Neuron (in vitro differentiated cells): ENCODE measurements around the gene EME2.

Source experiments
- H2AFZ ChIP-seq: one replicate; pipeline ENCODE4 v1.6.1; 2013; ENCODE audit warnings: low read depth, mild to moderate bottlenecking, inconsistent platforms, low read length, moderate library complexity
- H3K27me3 ChIP-seq: one replicate; pipeline ENCODE4 v1.6.1; 2013; ENCODE audit warnings: low read length; ENCODE audit not compliant: insufficient read depth
- H3K36me3 ChIP-seq: one replicate; pipeline ENCODE4 v1.6.1; 2013; ENCODE audit warnings: low read length; ENCODE audit not compliant: insufficient read depth
- H3K4me1 ChIP-seq: one replicate; pipeline ENCODE4 v1.6.1; 2013; ENCODE audit warnings: low read length; ENCODE audit not compliant: insufficient read depth
- H3K4me3 ChIP-seq: 2 replicates; pipeline ENCODE4 v1.5.1; 2013; ENCODE audit warnings: mild to moderate bottlenecking, low read length, moderate library complexity
- H3K9me3 ChIP-seq: one replicate; pipeline ENCODE4 v1.6.1; 2013; ENCODE audit warnings: low read length

The EME2 gene

DNA sequence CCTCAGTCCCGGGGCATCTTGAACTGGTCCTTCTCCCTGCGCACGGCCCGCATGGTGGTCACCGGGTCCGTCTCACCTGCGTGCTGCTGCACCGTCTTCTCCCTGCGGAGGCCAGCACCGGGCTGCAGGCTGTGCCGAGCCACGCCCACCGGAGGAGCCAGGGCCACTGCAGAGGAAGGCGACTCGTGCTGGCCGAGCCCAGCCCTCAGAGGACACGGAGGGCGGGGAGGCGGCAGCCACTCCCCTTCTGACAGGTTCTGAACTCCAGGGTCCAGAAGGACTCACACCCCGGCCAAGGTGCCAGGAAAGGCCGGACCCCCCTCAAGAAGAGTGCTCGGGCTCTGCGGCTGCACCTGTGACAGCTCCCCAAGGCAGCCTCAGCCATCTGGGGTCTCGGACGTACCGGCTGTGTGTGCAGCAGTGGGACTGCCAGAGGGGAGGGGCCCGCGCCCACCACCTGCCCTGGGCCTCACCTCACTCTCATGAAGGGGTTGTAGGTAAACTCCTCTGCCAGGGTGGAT, 36.7 kb downstream of the EME2 start:
- peaks cover 22% of the 10 kb centered on the region for H3K36me3 ChIP-seq
- no peaks in the 10 kb centered on the region for H3K27me3 ChIP-seq
- no peaks in the 10 kb centered on the region for H3K4me1 ChIP-seq
- peaks cover 2% of the 10 kb centered on the region for H3K9me3 ChIP-seq
- H3K4me3 ChIP-seq: no peak overlapping the region
- no peak overlapping the region for H2AFZ ChIP-seq

DNA sequence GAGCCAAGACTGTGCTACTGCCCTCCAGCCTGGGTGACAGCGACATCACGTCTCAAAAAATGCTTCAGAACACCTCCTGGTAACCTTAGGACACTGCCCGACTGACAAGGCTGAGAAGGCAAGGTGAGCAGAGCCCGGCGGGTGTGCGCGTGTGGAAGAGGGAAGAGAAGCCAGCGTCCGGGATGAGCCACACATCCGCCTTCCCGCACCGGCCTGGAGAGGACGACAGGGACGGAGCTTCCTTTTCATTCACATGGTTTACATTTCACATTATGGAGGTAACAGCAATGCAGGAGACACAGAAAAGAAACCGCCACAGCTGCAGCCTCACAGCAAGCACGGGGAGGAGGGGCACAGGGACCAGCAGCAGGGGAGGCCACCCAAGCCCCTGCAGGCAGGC, 37.5 kb downstream of the EME2 start:
- Histone ChIP-seq H3K36me3 (peaks cover 22% of the 10 kb centered on the region), H3K4me3 (no peak overlapping the region), H3K9me3 (peaks cover 2% of the 10 kb centered on the region), H2AFZ (no peak overlapping the region), H3K4me1 (no peaks in the 10 kb centered on the region), H3K27me3 (no peaks in the 10 kb centered on the region)

DNA sequence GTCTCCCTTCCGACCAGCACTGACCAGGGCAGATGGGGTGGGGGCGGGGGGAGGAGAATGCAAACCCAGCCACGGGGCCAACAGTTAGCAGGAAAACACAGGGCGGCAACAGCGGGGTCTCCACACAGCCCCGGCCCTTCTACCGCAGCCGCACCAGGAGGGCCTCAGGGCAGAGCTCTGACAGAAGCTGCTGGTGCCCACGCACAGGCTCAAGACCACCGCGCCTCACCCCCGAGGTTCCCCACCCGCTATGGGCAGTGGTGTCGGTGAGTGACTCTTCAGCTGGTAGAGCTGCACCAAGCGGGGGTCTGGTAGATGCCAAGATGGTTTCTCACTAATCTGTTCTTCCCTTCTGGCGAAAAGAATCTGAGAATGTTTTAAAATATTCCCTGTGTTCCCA, 37.9 kb downstream of the EME2 start:
- no peaks in the 10 kb centered on the region for H3K27me3 ChIP-seq
- no peaks in the 10 kb centered on the region for H3K4me1 ChIP-seq
- H2AFZ ChIP-seq: no peak overlapping the region
- peaks cover 26% of the 10 kb centered on the region for H3K36me3 ChIP-seq
- H3K4me3 ChIP-seq: no peak overlapping the region
- H3K9me3 ChIP-seq: peaks cover 2% of the 10 kb centered on the region

DNA sequence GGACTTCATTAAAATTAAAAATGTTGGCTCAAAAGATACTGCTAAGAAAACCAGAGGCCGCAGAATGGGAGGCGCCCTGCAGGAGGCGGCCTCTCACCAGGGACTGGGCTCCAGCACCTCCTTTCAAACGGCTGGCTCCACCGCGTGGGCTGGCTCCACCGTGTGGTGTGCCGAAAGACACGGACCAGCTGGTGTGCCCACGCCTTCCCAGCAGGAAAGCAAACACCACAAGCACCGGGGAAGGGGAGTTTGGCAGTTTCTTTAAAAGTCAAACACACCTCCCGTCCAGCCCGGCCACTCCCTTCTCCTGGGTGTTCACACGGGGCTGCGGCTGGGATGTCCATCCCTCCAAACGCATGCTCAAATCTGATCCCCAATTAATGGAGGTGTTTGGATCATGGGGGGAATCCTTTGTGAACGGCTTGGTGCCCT, 40.1 kb downstream of the EME2 start:
- peaks cover 29% of the 10 kb centered on the region for H3K36me3 ChIP-seq
- no peaks in the 10 kb centered on the region for H3K9me3 ChIP-seq
- H3K4me3 ChIP-seq: no peak overlapping the region
- no peaks in the 10 kb centered on the region for H3K4me1 ChIP-seq
- H2AFZ ChIP-seq: no peak overlapping the region
- no peaks in the 10 kb centered on the region for H3K27me3 ChIP-seq

DNA sequence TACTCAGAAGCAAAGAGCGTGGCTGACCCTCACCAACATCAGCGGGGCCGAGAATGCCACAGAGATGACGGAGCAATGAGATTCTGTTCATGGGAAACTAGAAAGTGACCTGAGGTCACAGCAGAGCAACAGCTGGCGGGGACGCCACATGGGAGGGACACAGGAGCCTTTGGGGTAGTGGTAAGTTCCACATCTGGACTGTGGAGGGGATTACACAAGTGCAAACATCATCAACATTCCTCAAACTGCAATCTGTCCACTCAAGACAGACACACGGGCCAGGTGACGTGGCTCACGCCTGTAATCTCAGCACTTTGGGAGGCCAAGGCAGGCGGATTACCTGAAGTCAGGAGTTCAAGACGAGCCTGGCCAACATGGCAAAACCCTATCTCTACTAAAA, 42.9 kb downstream of the EME2 start:
- H3K4me1 ChIP-seq: no peaks in the 10 kb centered on the region
- H2AFZ ChIP-seq: no peak overlapping the region
- H3K27me3 ChIP-seq: no peaks in the 10 kb centered on the region
- H3K4me3 ChIP-seq: no peak overlapping the region
- peaks cover 26% of the 10 kb centered on the region for H3K36me3 ChIP-seq
- no peaks in the 10 kb centered on the region for H3K9me3 ChIP-seq

DNA sequence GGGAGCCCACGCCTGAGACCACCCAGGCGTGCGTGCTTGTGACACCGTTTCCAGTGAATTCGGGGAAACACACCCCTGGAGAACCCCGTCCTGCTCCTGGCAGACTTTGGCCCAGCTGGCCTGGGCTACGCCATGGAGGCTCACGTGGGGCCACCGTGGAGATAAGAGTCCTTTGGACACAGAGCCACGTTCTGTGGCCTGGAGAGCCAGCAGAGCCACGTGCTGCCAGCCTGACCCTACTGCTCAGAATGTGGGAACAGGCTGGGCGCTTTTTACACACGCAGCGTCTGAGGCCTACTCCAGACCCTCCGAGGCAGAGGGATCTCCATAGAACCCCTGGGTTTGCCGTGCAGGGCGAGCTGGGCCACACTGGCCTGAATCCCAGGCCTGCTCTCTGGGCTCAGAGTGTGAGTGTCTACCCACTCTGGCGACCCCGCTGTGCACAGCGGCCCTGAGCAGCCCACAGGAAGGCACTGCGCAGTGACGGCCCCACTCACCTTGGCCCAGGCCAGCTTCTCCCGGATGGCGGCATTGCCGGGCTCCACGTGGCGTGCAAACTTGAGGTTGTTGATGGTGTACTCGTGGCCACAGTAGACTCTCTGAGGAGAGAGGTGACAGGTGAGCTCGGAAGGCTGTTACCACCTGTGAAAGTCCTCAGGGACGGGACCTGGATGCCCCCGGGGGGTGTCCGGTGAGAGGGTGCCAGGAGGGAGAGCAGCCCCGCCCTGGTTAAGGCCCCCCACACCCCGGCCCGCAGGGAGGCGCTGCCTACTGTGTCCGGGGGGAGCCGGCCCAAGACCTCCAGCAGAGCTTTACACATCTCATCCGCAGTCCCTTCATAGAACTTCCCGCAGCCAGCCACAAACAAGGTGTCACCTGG, 44.0 kb downstream of the EME2 start:
- Histone ChIP-seq H3K4me1 (no peaks in the 10 kb centered on the region), H2AFZ (no peak overlapping the region), H3K9me3 (no peaks in the 10 kb centered on the region), H3K27me3 (no peaks in the 10 kb centered on the region), H3K4me3 (no peak overlapping the region), H3K36me3 (peaks cover 24% of the 10 kb centered on the region)

DNA sequence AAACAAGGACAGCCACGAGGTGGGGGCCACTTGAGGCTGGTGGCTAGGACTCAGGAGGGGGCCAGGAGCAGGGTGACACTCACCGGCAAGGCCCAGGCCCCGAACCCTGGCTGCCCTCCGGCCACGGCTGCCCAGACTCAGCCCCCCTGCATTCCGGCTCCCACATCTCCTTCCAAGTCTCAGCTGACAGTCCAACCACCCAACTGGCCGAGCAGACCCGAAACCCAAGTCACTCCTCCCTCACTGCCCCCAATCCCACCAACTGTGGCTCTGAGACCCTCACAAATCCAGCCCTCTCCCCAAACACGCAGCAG, 44.6 kb downstream of the EME2 start:
- Histone ChIP-seq H3K9me3 (no peaks in the 10 kb centered on the region), H2AFZ (no peak overlapping the region), H3K4me3 (no peak overlapping the region), H3K27me3 (no peaks in the 10 kb centered on the region), H3K4me1 (no peaks in the 10 kb centered on the region), H3K36me3 (peaks cover 24% of the 10 kb centered on the region)

DNA sequence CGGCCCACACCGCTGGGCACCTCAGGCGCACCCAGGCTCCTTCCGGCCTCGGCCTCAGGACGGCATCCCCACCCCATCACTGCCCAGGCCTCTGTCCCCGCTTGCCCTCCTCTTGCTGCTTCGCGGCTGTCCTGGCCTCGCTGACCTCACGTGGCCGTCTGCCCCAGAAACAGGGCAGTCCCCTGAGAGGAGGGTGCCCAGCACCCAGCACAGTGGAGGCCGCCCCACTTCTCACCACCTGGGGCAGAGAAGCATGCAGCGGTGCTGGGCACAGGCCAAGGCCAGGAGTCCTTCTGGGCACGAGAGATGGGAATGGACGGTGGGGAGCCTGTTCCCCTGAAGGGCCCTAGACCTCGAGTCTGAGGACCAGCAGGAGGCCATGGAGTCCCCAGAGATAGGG, 45.1 kb downstream of the EME2 start:
- Histone ChIP-seq H3K36me3 (peaks cover 28% of the 10 kb centered on the region), H3K27me3 (no peaks in the 10 kb centered on the region), H3K9me3 (no peaks in the 10 kb centered on the region), H3K4me3 (no peak overlapping the region), H3K4me1 (no peaks in the 10 kb centered on the region), H2AFZ (no peak overlapping the region)

DNA sequence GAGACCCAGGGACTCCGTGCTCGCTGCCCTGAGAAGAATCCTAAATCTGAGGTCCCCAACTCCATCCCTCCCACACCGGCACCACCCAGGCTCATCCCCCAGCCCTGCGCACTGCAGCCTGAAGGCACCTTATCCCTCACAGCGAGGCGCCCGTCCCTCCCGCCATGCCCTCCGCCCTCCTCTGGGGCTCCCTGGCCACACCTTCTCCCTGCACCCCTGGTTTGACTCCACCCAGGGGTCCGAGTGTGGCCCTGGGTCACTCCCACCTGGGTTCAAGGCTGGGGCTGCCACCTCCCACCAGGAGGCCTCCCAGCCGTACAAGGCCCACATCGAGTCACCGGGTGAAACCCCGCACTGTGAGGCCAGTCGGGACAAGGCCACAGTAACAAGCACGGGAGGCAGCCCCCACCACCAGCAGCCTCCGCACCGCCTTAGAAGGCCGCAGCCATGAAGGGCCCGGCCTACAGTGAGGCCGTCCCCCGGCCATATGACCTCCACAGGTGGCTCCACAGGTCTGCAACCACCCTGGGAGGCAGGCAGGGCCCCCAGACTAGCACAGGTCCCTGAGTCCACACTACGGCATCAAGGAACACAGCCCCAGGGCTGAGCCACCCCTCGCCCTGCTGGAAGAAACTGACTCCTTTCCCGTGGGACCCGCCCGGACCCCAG, 45.7 kb downstream of the EME2 start:
- H3K4me3 ChIP-seq: no peak overlapping the region
- no peaks in the 10 kb centered on the region for H3K4me1 ChIP-seq
- no peak overlapping the region for H2AFZ ChIP-seq
- H3K9me3 ChIP-seq: no peaks in the 10 kb centered on the region
- H3K36me3 ChIP-seq: peaks cover 28% of the 10 kb centered on the region
- H3K27me3 ChIP-seq: no peaks in the 10 kb centered on the region

DNA sequence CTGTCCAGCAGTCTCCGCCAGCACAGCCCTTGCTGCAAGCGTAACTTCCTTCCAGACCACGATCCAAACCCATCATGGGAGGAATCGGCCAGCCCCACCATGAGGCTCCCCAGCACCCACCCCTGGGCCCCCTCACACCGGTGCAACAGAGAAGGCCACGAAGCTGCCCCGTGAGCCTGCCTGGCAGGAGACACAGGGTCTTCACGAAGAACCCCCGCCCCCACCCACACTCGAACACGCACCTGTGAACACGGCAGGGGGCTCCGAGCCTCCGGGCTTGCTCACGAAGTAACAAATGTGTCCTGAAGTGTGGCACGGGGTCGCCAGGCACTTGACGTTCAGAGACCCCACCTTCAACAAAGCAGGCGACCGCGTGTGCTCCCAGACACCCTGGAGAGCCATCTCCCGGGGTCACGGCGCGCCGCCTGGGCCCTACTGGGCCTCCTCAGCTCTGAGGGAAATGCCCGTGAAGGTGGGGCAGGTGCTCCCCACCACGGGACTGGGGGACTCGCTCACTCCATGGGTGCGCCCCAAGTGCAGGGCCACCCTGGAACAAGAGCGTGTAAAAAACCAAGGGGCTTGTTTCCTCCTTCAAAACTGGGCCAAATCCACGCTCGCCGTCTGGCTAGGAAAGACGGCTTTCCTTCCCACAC, 46.4 kb downstream of the EME2 start:
- Histone ChIP-seq H3K9me3 (no peaks in the 10 kb centered on the region), H3K4me1 (no peaks in the 10 kb centered on the region), H2AFZ (no peak overlapping the region), H3K27me3 (no peaks in the 10 kb centered on the region), H3K36me3 (peaks cover 25% of the 10 kb centered on the region), H3K4me3 (no peak overlapping the region)

DNA sequence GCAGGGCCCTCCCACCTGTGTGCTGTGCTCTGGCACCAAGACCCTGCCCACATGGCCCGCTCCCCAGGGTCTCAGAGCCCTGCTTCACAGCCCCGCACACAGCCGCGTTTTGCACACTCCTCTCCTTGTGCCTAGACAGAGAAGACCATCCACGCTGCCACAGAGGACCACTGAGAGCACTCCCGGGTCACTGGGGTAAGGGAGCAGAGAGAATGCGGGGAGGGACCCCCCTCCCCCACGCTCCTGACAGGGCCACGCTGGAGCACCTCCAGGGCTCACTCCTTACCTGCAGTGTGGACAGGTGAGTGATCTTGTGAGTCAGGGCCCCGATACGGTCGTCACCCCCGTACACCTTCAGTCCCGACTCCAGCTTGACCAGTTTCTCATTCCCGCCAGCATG, 47.0 kb downstream of the EME2 start:
- Histone ChIP-seq H3K36me3 (peaks cover 25% of the 10 kb centered on the region), H3K4me1 (no peaks in the 10 kb centered on the region), H3K27me3 (no peaks in the 10 kb centered on the region), H3K4me3 (no peak overlapping the region), H3K9me3 (no peaks in the 10 kb centered on the region), H2AFZ (no peak overlapping the region)

DNA sequence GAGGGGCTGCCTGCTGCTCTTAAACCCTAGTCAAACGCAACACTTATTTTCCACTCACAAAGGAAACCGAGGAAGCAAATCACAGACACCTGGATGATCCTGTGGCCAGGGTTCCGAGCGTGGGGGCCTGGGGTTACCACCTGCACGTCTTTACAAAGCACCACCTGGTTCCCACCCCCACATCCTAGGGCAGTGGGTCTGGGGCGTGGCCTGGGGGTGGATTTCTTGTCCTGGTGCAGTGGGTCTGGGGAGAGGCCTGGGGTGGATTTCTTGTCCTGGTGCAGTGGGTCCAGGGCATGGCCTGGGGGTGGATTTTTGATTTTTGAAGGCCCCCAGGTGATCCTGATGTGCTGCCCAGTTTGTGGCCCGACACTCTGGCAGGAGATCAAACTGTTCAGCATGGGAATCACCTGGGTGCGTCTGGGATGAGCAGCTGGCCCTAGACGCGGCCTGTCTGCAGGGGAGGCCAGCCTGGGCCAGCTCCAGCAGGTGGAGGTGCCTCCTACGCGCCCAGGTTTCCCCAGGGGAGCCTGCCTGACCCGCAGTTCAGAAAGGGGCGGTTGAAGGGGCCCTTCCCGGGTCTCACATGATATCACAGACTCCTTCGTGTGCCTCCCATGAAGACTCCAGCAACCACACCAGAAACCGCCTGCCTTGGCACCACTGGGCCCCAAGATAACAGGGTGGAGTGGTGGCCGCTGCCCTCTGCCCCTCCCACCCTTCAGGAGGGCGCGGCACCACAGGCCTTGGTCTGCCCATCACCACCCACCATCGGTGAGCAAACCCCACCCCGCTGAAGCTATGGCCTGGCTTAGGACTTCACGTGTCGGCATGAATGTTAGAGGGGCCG, 47.7 kb downstream of the EME2 start:
- no peak overlapping the region for H2AFZ ChIP-seq
- no peak overlapping the region for H3K4me3 ChIP-seq
- H3K27me3 ChIP-seq: no peaks in the 10 kb centered on the region
- peaks cover 2% of the 10 kb centered on the region for H3K4me1 ChIP-seq
- H3K36me3 ChIP-seq: peaks cover 23% of the 10 kb centered on the region
- no peaks in the 10 kb centered on the region for H3K9me3 ChIP-seq
